GM19023 (cell line): ENCODE results near the gene DLK1.

ENCODE experiments used
- ATAC-seq: cut with Tn5 transposase; IDR thresholded peaks from one replicate; pipeline ENCODE4 v1.9.1; 2021; ENCODE audit warnings: mild to moderate bottlenecking, moderate library complexity; ENCODE audit not compliant: unreplicated experiment

Gene DLK1

DNA sequence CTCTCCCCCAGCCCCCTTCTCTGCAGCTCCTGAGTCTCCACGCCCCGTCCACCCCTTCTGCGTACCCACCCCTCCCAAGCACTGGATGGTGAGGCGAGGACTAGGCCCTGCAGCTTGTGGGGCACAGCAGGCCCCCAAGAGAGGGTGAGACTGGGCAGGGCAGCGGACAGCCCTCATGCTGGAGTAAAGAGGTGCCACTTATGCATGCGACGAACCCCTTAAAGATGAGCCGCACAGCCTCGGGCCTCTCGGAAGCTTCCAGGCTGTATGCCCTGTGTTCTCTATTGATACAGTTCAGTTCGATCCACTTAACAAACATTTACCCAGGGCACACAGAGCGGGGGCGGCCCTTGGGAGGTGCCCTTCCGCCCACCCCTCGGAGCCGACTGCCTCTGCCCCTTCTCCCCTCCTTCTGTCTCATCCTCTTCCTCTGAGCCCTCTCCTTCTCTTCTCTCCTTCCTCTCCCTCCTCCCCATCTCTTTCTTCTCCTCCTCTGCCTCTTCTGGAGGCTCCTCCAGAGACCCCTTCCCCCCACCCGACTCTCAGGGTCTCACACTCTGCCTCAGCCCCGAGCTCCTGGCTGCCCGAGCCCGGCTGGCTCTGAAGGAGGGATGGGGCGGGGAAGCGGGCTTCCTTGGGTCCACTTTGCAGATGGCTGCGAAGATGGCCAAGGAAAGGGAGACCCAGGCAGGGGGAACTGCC lies 32.7 kb upstream of the DLK1 start:
- no peak for ATAC-seq

GRCh38 chr14:100694579-100695422 lies 31.9 kb upstream of the DLK1 start:
- ATAC-seq = no peak

DNA sequence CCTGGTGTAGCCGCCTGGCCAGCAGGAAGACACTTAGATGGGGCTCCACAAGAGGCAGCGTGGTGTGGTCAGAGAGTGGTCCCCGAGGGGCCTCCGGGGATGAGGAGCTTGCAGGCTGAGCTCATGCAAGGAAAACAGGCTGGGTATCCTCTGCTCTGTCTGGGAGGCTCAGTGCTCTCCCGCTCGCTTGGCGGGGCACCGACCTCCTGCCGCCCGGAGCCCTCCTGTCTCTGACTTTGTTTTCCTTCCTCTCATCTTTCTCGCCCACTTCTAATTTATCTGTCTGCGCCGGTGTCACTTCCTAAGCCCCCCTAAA lies 31.3 kb upstream of the DLK1 start:
- no peak for ATAC-seq

DNA sequence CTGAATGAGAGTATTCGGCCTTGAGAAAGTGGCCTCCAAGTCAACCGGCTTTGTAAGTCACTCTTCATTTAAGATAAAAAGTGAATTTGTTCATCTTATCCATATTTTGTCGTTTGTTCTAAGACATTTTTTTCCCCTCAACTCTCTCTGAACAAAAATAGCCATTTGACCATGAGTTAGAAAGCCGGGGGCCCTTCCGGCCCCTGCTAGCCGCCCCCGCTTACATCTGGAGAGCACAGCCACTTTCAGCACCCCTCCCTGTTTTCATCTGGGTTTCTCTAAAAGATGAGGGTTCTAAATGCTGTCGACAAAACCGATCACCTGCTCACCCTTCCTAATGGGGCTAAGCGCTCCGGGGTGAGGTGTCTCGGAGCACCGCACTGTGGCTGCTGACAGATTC lies 30.7 kb upstream of the DLK1 start:
- no peak for ATAC-seq

GRCh38 chr14:100696590-100696989 lies 30.1 kb upstream of the DLK1 start:
- no peak for ATAC-seq

GRCh38 chr14:100698066-100698465 lies 28.6 kb upstream of the DLK1 start:
- no peak for ATAC-seq

DNA sequence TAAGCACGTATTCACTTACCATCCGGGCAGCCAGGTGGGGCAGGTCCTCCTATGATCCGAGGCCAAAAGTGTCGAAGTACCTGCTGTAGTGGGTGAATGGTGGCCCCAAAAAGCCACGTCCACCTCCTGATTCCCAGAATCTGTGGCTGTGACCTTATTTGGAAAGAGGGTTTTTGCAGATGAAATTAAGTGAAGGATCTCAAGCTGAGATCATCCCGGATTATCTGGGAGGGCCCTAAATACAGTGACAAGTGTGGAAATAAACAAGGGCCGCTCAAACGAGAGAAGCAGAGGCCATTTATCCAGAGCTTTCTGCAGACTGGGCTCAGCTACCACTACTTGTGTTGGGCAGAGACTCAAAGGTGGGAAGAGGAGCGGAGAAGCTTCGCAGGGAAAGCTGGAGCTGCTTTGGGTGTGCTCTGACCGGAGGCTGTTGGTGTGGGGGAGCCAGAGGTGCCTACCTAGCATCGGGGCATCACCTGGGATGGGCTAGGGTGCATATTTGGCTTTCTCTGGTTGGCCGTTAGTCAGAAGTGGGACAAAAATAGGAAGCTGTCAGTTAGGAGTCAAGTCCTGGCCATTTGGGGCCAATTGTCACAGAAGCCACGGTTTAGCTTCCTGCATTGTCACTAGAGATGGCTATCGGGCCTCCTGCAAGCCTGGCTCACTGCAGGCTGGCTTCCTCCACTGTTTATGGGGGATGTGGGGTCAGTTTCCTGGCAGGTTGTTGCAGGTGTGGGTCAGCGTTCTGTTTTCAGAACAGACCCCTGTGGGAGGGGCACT lies 27.8 kb upstream of the DLK1 start:
- ATAC-seq = no peak

DNA sequence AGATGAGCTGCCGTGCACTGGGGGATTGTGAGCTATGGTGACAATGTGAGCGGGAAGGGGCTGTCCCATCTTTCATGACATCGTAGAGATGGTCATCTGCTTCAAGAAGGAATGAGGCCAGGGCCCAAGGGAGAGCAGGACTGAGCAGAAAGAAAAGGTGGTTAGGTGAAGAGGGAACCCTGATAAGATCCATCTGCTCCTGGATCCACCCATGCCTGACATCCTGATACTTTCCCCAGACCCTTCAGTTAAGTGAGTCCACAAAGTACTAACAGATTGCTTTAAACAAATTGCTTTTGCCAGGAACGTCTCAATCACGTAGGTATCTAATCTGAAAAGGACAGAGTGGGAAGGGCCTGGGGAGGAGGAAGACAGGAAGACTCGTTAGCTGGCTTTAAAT lies 25.4 kb upstream of the DLK1 start:
- no peak for ATAC-seq

GRCh38 chr14:100702590-100702989 lies 24.1 kb upstream of the DLK1 start:
- ATAC-seq = no peak

DNA sequence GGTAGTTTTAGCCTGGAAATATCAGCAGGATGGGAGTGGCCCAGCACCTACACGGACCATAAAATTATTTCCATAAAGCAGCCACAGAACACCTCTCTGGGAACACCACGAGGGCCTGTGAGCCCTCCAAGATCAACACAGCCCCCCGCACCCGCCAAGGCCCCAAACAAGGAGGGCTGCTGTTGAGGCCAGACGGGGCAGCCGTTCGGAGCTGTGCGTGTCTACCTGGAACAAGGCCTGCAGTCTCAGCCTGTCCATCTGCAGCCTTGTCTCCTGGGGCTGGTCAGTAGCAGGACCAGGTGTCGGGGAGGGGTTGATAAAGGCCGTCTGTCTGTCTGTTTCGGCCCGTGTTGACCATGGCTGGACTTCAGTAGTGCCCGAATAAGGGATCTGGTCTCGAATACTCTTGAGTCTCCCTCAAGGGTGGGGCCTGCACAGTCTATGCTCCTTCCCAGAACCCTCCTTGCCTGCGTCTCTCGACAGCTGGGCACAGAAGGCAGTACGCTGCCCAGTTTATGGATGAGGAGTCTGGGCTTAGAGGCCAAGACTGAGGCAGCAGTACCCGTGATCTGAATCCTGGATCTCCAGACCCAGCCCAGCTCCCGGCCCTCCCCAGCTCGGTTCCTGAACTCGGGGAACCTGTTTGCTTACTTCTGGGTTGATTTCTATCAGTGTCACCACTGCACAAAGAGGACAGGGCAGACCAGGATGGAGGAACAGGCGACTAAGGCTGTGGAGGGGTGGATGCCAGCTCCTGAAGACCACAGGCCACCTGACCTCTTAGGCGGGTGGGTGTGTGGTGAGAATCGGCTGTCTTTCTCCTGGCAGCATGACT lies 23.1 kb upstream of the DLK1 start:
- ATAC-seq = no peak

DNA sequence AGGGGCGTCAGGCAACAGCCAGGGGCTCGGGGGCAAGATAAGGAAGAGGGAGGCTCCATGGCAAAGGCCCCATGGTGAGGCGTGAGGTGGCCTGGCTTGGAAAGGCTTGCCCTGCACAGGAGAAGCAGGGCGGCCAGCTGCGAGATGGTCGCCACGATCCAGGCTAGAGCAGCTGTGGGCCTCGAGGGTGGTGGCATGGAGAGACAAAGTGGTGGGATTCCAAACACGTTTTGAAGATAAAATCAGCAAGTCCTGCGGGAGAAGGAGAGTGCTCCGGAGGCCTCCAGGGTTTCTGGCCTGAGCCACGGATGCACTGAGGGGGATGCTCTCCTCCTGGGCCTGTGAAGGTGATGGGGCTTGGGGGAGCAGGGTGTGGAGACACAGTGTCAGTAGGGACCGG lies 20.5 kb upstream of the DLK1 start:
- ATAC-seq = no peak

DNA sequence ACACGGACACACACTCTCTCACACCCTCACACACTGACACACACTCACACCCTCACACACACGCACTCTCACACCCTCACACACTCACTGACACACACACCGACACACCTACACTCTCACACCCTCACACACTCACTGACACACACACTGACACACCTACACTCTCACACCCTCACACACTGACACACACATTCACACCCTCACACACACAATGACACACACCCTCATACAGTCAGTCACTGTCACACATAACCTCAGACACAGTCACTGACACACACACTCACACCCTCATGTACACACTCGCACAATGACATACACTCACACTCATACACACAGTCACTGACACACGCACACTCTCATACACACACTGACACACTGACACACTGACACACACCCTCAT lies 19.8 kb upstream of the DLK1 start:
- no peak for ATAC-seq

DNA sequence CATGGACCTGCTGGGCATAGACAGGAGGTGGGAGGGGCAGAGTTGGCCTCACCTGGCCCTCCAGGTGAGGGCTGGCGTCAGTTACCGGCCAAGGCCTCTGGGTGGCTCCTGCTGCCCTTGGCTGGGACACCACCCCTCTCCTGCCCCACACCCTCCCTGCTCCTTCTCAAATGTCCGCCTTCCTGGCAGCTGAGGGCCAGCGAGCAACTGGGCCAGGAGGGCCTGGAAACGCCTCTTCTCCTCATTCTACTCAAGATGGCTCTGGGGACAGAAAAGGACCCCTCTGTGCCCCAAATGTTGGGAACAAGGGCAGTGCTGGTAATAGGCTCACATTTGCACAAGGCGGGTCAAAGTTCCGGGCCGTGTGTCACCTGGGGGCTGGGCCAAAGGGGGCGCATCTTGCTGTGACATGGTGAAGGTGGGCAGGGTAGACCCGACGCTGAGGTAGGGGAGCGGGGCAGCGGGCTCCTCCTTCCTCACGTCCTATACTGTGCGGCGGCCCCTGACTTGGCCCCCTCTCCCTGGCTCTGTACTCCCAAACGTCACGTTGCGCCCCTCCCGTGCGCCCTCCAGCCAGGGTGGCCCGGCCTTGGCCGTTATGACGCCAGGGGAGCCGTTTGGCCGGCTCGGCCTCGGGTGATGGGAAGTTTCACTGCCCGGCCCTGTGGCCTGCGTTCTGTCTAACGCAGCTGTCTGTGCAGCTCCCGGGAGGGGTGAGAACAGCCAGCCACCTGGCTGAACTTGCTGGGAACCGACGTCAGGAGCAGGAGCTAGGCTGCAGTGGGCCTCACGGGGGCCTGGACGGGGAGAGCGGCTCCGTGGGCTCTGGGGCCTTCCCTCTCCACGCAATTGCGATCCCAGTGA lies 18.0 kb upstream of the DLK1 start:
- ATAC-seq = no peak

DNA sequence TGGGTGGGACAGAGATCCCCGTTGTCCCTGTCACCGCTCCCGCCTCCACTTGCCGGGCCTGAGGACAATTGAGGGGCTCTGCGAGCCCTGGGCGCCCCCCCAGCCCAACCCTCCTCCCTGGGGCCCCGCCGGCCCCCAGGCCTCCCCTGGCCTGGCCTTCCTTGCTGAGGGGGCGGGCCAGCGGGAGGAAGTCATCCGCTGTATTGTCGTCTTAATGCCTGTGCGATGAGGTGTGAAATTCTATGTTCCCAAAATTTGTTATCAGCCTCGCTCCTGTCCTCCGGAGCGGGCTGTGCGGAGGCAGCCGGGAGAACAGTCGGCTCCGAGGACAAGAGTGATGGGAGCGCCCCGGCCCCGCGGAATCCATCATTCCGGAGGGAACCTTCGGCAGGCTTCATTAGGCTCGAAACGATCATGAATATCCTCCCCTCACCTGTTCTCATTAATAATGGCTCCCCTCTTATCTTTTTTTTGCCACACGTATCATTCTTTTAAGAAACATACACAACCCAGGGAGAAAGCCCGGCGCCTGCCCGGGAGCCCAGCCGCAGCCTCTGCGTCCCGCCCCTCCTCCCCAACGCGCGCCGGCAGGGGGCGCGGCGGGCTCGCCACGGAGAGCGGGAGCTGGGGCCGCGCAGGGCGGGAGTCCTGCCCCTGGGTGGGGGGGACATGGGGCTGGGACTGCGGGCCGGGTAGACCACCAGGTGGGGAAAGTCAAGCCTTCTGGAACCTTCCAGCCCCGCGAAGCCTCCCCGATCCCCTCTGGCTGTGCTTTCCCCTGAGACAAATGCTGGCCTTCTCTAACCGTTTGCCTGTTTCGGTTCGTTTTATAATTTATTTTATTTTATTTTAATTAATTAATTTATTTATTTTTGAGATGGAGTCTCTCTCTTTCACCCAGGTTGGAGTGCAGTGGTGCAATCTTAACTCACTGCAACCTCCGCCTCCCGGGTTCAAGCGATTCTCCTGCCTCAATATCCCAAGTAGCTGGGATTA lies 17.1 kb upstream of the DLK1 start:
- no peak for ATAC-seq

DNA sequence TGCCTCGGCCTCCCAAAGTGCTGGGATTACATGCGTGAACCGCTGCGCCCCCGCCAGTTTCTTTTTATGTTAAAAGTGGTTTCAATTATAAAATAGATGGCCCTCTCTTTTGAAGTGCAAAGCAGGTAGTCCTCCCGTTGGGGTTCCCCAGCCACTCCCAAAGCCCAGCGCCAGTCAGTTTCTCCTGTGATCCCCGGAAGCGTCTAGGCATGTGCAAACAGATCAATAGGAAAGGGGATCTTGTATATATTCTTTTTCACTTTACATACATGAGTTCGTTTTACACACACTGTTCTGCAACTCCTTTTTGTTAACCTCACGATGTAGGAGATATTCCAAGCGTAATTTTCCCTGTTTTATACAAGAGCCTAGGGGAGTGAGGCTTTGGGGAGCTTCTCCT lies 16.3 kb upstream of the DLK1 start:
- ATAC-seq = no peak

GRCh38 chr14:100710826-100711462 lies 15.7 kb upstream of the DLK1 start:
- no peak for ATAC-seq

- no peak for ATAC-seq
Measured at GRCh38 chr14:100711493-100711892, 15.2 kb upstream of the DLK1 start.

GRCh38 chr14:100712490-100712889 lies 14.2 kb upstream of the DLK1 start:
- ATAC-seq = no peak
